ENCODE data around the gene SAPCD1.

Gene SAPCD1

DNA sequence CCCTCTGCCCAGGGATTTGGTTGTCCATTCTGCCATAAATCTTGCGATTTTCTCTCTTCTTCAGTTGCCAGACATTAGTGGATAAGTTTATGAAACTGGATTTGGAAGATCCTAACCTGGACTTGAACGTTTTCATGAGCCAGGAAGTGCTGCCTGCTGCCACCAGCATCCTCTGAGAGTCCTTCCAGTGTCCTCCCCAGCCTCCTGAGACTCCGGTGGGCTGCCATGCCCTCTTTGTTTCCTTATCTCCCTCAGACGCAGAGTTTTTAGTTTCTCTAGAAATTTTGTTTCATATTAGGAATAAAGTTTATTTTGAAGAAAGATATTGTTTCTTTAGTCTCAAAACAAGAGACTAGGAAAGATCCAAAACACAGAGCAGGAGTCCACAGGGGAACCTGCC, at the start of gene SAPCD1:
Gene SAPCD1, plus strand, starts transcription at position 301 of the 400 bp plus-strand sequence. CDS start 399 bp downstream, outside the sequence.
- no peak within 1 kb of the TSS for H3K4me3 ChIP-seq (ENCODE audit: low read depth, low read length)

DNA sequence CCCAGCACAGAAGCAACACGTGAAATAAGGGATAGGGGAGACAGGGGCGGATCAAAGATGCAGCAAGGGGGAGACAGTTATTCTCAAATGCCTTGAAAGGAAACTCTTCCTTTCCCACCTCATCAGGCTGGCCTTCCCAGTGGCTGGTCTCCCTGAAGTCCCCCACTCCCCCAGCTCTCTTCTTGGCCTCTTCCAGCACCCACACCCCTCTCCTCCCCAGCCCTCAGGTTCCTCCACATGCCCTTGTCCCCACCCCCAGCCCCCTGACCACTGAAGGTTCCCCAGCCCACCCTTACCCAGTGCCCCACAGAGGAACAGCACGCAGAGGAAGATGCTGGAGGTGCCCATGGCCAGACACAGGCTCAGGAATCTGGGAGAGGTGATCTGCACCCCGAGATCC, 49.0 kb upstream of the SAPCD1 start:
- no peak overlapping the region for H3K4me3 ChIP-seq (ENCODE audit: low read depth, low read length)

DNA sequence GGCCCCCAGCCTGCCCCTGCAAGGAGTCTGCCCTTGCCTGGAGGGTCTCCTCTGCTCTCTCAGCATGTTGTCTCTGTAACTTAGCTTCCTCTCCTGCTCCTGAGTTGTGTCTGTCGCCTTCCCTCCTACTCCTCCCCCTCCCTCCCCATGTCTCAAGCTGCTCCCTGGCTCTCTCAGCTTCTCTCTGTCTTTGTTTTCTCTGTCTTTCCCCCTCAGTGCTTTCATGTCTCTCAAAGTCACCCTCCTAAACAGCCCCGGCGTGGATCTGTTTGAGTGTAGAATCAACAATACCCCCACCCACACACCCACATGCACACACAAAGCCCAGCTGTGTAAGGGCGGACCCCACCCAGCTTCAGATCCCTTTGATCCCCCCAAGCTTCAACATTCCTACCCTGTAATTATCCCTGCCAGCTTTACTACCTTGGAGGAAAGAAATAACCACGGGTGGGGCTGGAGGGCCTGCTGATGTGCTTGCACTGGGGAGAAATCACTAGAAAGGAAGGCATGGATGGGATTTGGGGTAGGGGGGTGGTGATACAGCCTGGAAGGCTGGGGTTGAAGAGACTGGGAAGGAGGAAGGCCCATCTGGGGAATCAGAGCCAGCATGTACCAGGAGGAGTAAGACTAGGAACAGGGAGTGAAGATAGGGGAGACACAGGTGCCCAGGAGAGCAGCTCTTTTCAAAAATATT, 48.3 kb upstream of the SAPCD1 start:
- H3K4me3 ChIP-seq (ENCODE audit: low read depth, low read length) = no peak overlapping the region

DNA sequence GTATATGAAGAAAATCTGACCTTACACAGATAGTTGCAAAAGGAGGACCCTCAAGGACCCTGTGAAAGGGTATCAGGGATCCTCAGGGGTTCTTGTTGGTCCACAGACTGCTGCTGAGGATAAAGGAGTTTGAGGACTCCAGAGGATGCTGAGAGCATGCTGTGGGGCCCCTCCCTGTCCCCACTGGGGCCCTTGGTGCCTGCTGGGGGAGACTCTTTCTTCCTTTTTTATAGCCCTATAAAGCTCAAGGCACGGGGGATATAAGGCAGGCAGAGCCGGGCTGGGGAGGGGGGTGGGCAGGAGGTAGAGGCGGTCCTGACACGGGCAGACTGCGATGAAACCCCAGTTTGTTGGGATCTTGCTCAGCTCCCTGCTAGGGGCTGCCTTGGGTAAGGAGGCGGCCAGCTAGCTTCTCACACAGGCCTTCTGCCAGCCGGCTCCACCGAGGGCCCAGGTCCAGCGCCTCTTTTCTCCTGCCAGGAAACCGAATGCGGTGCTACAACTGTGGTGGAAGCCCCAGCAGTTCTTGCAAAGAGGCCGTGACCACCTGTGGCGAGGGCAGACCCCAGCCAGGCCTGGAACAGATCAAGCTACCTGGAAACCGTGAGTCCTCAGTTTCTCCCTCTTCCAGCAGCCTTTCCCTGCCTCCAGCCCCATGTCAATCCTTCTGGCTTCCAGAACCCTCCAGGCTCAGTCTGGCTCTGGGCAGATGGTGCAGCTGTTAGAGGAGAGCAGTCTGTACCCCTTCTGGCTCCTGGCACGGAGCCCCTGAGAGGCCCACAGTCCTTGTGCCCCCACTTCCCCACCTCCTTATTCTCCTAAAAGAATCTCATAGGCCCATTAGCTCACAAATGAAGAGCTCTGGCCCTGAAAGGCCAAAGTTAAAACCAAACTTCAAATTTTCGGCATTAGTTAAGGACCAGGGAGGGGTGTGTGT, 47.2 kb upstream of the SAPCD1 start, which contains the start of gene LY6G6D:
Gene LY6G6D, plus strand, starts transcription at position 327 of the 937 bp plus-strand sequence. Its CDS starts 8 bp downstream, at position 335.
- H3K4me3 ChIP-seq (ENCODE audit: low read depth, low read length) = no peak within 1 kb of the TSS

DNA sequence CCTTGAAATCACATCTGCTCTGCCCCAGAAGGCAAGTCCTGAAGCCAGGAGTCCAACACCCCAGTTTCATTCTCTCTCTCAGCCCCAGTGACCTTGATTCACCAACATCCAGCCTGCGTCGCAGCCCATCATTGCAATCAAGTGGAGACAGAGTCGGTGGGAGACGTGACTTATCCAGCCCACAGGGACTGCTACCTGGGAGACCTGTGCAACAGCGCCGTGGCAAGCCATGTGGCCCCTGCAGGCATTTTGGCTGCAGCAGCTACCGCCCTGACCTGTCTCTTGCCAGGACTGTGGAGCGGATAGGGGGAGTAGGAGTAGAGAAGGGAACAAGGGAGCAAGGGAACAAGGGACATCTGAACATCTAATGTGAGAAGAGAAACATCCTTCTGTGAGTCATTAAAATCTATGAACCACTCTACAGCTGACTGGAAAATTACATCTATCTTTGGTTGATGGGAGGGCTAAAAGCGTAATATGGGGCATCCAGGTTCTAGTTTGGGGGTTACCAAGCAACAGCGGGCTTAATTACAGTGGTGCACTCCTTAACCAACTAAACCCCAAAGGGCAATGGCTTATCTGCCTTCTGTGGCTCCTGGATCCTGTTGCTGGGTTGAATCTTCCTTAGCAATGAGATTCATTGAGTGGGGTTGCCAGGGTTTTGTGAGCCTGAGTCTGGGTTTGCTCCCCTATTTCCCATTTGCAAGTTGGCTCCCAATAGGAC, 44.8 kb upstream of the SAPCD1 start:
- no peak overlapping the region for H3K4me3 ChIP-seq (ENCODE audit: low read depth, low read length)

DNA sequence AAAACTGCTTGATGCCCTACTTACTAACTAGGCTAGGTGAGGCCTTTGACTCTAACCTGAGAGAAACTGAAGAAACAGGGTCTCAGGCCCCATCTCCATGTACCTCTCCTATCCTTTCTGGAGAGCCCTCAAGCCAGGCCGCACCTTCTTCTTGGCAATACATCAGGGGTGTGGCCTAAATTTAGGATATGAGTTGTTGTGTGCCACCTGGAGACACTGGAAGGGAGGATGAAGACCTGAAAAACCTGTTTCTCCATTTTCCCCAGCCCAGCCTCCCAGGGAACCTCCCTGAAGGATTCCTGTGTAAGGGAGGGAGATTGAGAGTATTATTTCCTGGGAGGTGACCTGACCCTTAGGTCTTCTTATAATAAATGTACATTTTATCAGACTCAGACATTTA, 44.2 kb upstream of the SAPCD1 start:
- no peak overlapping the region for H3K4me3 ChIP-seq (ENCODE audit: low read depth, low read length)

DNA sequence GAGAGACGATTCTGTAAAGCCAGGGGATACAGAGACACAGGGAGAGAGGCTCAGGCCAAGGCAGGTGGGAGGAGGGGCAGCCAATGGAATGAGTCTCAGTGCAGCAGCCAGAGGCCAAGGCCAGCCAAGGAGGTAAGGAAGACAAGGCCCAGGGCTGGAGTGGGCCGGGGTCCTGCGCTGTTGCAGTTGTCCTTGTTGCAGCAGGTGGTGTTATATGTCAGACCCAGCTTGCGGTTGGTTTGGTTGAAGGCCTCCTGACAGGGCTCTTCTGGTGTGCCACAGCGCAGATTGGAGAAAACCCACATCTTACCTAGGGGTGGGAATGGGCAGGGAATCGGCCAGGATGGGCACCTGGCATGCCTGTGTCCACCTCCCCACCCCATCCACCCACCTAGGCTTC, 43.5 kb upstream of the SAPCD1 start:
- no peak overlapping the region for H3K4me3 ChIP-seq (ENCODE audit: low read depth, low read length)

DNA sequence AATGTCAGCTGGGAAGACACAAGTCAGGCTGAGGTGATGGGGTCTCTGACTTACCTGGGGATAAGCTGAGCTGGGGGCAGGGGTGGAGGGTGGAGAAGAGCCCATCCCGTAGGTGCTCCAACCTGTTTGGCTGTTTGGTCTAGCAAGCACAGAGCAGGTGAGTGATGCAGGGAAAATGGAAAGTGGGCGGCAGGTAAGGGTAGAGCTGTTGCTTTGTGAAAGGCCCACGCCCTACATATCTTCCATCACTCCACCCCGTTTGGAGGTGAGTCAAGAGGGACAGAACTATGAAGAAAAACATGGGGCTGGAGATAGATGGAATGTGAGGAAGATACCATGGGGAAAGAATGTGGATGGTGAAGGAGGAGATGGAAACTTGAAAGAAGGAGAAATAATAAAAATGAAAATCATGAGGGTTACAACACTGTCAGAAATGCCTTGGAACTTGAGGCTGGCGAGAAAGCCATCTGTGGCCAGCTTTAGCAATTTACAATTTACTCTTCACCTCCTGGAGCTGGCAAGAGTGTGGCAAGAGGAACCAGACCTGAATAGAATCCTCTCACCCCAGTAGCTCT, 42.2 kb upstream of the SAPCD1 start:
- H3K4me3 ChIP-seq (ENCODE audit: low read depth, low read length) = no peak overlapping the region

DNA sequence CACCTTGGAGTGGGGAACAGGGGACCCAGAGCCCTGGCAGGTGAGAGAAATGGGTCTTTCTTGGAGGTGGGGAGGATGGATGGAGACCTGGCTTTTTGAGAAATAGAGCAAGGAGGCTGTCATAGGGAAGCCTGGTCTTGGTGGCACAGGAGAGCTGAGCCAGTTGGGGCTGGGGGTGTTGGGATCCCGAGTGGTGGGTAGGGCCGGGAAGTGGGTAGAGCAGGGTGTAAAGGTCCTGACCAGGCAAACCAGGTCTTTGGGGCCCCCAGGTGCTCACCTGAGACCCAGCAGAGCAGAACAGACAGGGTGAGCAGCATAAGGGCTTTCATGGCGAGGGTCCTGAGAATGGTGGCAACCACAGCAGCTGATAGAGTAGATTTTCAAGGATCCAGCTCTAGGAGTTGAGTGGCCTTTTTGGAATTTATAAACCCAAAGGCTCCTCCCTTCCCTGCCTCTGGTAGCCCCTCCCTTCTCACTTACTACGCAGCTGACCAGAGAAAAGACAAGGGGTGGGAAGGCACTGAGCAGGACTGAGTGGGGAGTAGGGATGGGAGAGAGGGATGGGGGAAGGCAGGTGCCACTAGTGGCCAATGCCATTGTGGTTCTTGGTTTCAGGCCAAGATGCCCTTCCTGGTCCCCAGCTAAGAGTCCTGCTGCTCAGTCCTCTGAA, 41.0 kb upstream of the SAPCD1 start, which contains the start of gene LY6G6C:
Gene LY6G6C, minus strand, starts transcription at position 396 of the 670 bp plus-strand sequence. Its CDS starts 67 bp downstream, at position 329.
- no peak within 1 kb of the TSS for H3K4me3 ChIP-seq (ENCODE audit: low read depth, low read length)

DNA sequence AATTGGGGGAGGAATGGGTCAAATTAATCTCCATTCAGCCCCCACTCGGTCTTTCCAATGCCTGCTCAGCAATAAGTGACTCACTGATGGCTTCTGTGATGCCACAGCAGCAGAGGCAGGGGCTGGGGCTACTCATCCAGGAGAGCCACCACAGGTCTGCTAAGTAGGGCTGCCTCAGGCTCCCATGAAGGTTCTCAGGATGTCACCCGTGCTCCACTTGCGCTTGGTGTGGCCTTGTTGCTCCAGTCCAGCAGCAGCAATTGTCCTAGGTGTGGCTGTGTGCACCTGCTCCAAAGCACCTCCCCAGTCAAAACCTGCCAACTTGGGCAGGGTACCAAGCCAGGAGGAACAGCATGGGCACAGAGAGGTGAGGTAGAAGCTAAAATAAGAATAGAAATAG, 40.3 kb upstream of the SAPCD1 start:
- H3K4me3 ChIP-seq (ENCODE audit: low read depth, low read length) = no peak overlapping the region

DNA sequence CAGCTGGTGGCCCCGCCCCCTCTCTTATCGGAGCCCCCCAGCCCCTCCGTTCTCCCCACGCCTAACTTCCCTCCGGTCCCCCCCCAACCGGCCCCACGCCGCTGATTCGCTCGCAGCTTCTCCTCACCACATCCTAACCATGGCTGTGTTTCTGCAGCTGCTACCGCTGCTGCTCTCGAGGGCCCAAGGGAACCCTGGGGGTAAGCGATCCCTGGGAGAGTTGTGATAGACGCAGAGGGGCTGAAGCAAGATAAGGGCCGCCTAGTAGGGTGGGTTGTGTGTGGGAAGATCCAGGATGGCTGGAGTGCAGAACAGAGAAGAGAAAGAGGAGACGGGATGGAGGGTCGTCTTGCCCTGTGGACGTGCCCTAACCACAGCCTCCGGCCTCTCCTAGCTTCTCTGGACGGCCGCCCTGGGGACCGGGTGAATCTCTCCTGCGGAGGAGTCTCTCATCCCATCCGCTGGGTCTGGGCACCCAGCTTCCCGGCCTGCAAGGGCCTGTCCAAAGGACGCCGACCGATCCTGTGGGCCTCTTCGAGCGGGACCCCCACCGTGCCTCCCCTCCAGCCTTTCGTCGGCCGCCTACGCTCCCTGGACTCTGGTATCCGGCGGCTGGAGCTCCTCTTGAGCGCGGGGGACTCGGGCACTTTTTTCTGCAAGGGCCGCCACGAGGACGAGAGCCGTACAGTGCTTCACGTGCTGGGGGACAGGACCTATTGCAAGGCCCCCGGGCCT, 39.0 kb upstream of the SAPCD1 start, which contains the start of gene MPIG6B:
Gene MPIG6B, plus strand, starts transcription at position 129 of the 735 bp plus-strand sequence. Its CDS starts 11 bp downstream, at position 140.
- H3K4me3 ChIP-seq (ENCODE audit: low read depth, low read length) = no peak within 1 kb of the TSS

DNA sequence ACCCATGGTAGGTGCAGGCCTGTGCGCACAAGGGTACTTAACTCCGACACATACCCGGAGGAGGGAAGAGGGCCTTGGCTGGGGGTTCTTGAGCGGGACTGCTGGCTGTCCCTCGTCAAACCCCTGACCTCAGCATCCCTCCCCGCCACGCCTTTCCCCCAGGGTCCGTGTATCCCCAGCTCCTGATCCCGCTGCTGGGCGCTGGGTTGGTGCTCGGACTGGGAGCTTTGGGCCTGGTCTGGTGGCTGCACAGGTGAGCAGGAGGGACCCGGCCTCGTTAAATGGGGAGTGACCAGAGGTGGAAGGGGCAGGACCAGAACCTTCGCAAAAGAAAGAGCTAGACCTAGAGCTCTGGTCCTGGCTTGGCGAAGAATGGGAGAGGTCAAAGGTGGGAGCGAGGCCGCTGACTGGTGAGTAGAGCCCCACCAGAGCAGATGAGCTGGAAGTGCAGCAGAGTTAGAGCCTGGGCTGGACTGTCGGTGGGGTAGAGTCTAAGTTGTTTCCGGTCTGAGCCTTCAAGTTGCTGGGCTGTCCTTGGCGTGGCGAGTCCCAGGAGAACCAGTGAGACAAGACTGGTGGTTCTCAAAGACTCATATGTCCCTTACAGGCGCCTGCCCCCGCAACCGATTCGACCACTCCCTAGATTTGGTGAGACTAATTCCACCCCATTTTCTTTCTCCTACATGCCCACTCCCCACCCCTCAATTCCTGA, 38.3 kb upstream of the SAPCD1 start:
- no peak overlapping the region for H3K4me3 ChIP-seq (ENCODE audit: low read depth, low read length)

DNA sequence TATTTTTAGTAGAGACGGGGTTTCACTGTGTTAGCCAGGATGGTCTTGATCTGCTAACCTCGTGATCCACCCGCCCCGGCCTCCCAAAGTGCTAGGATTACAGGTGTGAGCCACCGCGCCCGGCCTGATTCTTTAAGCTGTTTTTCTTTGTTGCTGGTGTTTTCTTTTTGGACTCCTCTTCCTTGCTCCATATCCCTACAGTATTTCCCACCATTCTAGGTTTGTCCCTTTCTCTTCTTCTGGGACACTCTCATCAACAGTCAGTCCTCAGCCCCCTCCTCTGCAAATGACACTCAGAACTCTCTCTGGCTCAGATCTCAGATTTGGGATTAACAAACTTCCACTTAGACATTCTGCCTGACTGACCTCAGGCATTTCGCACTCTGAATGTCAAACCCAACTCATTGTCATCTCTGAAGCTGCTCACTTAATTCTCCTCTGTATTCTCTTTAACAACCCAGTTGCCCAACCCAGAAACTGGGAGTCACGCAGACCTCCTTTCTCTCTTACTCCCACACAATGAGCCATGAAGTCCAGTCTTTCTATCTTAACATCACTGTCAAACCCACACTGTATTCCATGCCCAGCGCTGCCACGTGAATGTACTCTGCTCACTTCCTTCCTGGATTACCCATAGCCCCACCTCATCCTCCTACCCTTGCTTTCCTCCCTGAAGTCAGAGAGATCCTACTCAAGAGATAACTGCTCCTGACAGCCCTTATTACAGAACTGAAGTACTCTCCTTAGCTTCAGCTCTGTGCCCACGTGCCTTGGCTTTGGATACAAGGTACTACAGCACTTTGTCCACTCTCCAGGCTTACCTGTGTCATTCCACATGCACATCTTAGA, 36.7 kb upstream of the SAPCD1 start:
- H3K4me3 ChIP-seq (ENCODE audit: low read depth, low read length) = no peak overlapping the region

DNA sequence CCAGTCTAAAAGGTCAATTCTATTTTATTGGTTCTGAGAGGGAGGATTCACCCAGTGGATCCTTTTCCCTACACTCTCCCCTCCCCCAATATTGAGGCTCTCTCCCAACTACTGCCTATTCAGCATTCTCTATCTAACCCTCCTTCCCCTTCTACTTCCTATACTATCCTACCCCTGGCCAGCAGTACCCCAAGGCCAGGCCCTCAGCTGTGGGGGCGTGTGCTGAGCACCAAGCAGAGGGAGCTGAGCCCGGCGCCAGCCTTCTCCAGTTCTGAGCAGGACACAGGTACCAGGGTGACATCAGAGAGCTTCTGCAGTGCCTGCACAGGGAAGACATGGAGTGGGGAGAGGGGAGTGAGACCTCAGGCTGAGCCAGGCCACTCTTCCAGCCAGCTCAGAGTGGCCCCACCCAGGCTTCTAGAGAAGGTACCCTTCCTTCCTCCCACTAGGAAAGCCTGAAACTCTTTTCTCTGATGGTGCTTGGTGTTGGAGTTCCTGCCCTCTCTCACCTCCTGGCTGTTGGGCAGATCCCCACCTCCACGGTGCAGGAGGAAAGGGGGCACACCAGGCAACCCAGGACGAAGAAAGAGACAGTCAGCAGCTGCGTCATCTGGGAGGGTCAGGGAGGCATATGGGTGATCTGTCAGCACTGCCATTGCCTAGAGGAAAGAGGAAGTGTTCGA, 35.3 kb upstream of the SAPCD1 start:
- H3K4me3 ChIP-seq (ENCODE audit: low read depth, low read length) = no peak overlapping the region

DNA sequence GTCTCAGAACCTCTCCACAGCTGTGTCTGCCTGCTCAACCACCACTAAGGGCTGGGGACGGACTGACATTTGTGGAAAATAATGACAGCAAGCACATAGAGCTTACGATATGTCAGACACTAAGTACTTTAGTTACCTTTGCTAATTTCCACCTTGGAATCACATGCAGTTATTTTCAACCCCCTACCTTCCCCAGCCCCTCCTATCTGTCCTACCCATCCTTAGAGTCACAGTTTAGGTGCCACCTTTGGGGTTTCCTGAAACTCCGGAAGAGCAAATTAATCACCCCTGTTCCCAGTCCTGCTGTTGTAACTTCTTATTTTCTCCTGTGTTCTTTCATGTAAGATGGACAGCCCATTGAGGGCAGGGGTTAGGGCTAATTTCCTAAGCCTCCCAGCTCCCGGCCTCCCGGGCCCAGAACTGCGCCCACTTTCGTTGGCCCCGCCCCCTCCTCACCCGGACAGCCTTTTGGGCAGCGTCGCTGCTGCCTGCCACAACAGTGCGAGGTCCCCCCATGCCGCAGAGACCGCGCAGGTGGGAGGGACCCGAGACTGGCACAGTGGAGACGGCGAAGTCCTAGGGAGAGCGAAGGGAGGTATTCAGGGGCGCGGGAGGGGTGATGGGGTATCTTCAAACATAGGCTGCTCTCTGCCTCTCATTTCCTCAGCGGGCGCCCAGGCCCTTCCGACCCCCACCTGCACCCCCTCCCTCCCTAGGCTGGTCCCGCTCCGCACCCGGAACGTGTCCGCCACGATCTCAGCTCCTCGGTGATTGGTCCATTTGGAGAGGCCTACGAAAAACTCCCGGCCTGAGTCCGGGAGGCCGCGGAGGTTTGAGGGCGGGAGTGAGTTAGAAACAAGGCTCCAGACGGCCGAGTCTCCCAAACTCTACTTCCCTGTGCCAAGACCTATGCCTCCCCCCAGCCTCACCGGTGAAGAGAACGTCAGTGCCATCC, 34.5 kb upstream of the SAPCD1 start:
- no peak overlapping the region for H3K4me3 ChIP-seq (ENCODE audit: low read depth, low read length)
